ENCODE results near the gene UBE2E3.
"Not testable (repeated sequence)": the region's sequence is repeated elsewhere in the genome, so short reads cannot be mapped to it uniquely, and the experiment has no call there.

The UBE2E3 gene

GRCh38 chr2:181037922-181038321 is 57.5 kb downstream of the UBE2E3 start:
- no peak for DNase-seq

- DNase-seq, result no peak
Observed at GRCh38 chr2:181038796-181039195, 58.4 kb downstream of the UBE2E3 start.

DNA sequence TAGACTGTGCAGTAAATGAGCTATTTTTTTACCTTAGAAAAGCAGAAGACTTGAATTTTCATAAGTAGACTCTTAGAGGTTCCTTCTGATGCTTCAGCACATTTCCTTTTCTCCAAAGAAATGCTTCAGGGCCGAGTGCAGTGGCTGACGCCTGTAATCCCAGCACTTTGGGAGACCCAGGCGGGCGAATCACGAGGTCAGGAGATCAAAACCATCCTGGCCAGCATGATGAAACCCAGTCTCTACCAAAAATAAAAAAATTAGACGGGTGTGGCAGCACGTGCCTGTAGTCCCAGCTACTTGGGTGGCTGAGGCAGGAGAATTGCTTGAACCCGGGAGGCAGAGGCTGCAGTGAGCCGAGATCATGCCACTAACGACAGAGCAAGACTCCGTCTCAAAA is 60.4 kb downstream of the UBE2E3 start:
- not testable (repeated sequence) for DNase-seq

- no peak for DNase-seq
Observed at GRCh38 chr2:181041661-181042060, 61.3 kb downstream of the UBE2E3 start.

DNA sequence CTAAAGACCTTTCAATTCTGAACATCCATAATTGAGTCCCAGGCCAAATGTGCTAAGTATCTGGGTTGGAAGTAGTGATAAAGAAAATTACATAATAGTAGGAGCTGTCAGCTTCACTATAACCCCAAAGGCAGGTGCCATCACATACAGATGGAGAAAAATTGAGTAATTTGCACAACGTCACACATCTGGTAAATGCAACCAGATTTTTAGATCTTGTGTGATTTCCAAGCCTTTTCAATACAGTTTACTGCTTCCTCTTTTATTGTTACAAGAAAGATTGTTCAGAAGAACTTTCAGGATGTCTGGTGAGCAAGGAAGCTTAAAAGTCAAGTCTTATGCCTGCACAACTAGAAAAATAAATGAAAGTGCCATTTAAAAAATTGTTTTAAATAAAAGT is 62.3 kb downstream of the UBE2E3 start:
- peak; percentile 5 for DNase-seq

DNA sequence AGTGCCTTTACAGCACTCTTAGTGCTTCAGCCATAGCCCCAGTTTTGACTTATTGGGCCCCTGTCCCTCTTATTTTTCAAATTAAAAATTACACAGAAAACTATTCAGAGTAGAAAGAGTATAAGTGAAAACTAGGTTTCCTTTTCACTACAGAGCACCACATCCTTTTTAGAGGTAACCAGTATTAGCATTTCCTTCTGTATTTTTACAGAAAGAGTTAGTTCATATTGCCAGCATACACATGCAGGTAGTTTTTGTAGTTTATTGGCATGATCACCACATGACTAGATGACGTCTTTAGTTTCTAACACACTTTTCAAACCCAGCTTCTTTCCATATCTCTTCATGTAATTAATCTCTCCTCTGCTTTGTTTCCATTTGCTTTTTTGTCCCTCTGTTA is 66.4 kb downstream of the UBE2E3 start:
- no peak for DNase-seq

- no peak for DNase-seq
Observed at GRCh38 chr2:181047829-181048228, 67.4 kb downstream of the UBE2E3 start.

DNA sequence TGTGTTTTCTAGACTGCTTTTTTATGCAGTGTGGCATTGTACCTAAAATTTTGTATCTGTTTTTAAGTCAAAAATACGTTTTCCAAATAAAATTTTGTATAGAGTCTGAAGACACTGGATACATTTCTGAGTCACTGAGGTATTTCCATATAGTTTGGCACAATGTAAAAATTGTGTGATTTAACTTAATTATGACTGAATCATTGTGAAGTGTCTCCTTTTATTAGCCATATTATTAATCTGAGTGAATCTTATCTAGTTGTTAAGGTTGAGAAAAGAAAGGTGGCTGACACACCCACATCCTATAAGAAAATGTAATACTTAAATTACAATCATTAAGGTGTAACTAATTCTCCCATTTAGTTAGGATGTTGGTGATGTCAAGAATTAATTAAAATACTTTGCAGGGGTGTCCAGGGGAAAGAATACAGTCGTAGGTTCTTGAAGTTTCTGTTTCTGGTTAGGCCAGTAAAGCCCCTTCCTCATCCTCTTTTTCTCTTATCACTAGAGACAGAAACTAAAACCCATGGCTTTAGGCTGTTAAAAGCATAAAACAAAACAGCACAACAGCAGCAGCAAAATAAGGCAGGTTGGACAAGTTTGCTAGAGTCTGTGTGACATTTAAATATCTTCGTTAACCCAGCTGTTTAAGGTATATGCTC is 71.6 kb downstream of the UBE2E3 start:
- DNase-seq, result no peak

GRCh38 chr2:181052523-181052891 is 72.1 kb downstream of the UBE2E3 start:
- no peak for DNase-seq

- no peak for DNase-seq
Observed at GRCh38 chr2:181054256-181054655, 73.9 kb downstream of the UBE2E3 start.

- DNase-seq, result peak; percentile 20
Observed at GRCh38 chr2:181054843-181055242, 74.4 kb downstream of the UBE2E3 start.

GRCh38 chr2:181058378-181059269 is 78.2 kb downstream of the UBE2E3 start:
- peak; percentile 69 for DNase-seq

DNA sequence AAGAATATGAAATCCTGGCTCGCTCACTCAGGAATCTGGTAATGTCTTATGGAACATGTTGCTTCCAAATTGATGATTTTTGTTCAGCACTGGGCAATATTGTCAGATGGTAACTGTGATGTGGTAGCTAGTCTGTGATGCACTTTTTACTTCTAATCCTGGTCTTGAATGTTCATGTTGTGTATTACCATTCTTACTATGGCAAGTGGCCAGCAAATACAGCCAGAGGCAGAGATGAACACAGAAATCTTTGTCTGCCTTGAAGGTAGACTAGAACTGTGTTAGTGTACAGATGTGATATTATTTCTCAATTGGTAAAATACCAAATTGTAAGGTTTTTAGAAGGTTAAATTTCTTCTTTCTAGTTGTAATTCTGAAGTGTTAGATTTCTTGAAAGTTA is 83.3 kb downstream of the UBE2E3 start:
- DNase-seq, result no peak

DNA sequence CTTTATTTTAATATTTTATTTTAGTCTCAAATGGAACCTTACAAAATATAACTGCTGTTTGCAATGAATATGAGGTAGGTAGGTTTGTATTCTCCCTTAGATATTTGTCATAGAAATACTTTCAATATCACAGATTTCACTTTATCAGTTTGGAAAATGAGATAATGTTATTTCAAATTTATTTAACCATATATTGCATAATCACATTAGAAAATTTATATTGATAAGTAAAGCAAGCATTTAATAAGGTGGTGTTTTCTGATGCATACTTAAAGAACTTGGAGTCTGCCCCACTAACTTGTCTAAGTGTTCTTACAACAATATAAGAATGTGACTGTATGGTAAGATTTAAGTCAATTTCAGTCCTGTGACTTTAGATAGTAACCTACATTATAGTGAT is 85.1 kb downstream of the UBE2E3 start:
- no peak for DNase-seq

DNA sequence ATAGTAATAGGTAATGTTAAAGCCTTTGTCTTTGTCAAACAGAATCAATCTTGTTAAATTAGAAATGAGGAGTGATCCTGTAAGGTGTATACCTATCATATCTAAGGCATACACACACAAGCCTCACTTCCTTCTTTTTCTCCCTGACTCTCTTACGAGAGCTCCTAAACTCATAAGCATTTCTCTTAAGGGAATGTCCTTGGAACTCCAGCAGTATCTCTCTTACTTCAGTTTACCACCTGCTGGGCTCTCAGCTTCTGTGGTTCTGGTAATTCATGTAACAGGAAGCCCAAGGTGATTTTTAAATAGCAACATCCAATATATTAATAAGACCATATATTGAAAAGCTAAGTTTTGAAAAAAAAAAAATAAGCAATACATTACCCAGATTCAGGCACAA is 85.9 kb downstream of the UBE2E3 start:
- no peak for DNase-seq

DNA sequence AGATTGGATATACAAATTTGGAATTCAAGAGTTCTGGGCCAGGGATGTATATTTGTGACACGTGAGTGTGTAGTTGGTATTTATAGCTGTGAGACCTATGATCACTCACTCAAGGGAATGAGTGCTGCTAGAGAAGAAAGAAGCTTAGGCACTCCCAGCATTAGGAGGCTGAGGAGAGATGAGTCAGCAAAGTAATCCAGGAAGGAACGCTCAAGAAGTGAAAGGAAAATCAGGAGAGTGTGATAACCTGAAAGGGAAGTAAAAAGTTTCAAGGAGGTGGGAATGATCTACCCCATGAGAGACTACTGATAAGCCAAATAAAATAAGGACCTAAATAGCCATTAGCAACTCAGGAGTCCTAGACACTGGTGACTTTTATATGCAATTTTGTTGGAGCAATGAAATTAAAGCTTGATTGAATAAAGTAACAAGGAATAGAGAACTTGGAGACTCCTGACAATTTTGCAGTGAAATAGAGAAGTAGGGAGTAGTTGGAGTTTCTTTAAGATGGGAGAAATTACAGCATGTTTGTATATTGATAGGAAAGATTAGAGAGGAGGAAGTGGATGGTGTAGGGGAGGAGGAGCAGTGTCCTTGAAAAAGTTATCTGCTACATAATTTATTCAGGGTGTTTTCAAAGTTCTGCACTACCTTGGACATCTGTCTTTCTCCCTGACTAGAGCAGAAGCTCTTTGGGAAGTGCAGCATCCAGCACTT is 89.9 kb downstream of the UBE2E3 start:
- no peak for DNase-seq

- DNase-seq, result no peak
Observed at GRCh38 chr2:181070836-181071200, 90.4 kb downstream of the UBE2E3 start.

DNA sequence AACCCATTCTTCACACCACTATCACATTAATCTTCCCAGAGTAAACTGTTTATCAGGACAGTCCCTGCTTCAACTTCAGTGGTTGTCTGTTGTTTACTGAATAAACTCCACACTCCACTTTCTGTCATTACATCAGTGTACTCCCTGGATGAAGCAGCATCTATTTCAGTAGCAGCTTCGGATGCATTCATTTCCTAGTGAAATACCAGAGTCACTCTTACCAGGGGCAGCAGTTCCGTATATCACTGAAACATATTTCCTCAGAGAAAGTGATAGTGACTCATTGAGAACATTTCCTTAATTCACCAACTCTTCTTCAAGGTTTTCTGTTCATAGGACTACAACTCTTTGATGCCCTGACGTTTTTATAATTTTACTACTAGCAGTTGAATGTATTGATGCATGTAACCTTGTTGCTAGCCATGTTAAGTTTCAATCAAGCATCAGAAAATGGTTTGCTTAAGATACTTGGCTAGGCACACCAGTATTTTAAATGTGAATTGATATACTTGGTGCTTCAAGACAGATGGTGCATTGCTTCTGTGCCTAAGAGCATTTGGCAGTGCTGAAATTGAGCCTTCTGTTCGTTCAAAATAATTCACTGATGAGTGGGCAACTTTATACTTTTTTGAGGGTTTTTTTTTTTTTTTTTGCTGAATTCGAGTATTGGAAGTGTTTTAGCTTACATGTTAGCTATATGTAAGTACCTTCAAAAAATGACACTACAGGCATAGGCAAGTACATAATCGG is 92.3 kb downstream of the UBE2E3 start:
- peak; percentile 80 for DNase-seq

DNA sequence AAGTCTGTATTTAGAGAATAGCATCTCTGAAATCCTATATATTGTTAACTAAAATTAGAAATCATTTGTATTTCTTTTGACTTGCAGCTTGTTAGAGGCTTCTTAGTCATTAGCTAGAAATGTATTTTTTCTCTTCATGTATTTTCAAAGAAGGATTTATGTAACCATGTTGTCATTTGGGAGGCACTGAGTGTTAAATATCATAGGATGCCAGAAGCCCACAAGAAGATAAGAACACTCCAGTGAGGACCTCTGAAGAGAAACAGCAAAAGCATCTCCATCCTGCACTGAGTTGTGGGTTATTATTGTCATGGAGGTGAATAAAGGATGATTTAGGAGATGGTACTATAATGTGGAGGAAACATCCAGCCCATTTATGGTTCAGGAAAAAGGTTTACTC is 93.5 kb downstream of the UBE2E3 start:
- no peak for DNase-seq

- DNase-seq, result no peak
Observed at GRCh38 chr2:181074457-181074856, 94.1 kb downstream of the UBE2E3 start.

- DNase-seq, result no peak
Observed at GRCh38 chr2:181076658-181077057, 96.3 kb downstream of the UBE2E3 start.

GRCh38 chr2:181077128-181077709 is 96.8 kb downstream of the UBE2E3 start:
- peak; percentile 67 for DNase-seq

DNA sequence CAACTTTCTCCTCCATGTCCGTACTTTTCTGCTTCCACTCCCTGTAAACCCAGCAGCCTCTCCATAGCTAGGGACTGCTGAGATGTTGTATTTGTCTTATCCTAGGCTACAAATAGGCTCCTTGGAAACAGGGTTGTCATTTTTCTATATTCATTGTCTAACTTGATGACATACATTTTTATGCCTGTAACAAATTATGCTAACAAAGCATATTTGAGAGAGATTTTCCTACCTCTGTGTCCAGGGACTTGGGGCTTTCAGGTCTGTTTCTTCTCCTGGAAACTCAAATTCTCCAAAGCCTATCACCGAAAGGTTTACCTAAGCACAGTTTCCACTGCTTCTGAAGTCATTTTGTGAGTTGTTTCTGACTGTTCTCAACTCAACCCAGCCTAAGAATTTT is 102.7 kb downstream of the UBE2E3 start:
- DNase-seq, result no peak
